ENCODE results near the gene ATP4B. TPM values are rescaled to one million over a fixed set of nuclear protein-coding genes. Genes with fewer than 3 reads are reported as not detected.

ATP4B gene
- total RNA-seq, 1 experiment from 2014 or later: not detected

GRCh38 chr13:113654175-113654560, 3.8 kb downstream of the ATP4B start:
- no peak overlapping the region for H3K4me3 ChIP-seq (ENCODE audit: low read depth, low read length, poor library complexity, severe bottlenecking)
- no peak for DNase-seq (ENCODE audit: low spot score)
- H3K4me1 ChIP-seq (ENCODE audit: insufficient read depth, low read length, poor library complexity, severe bottlenecking): peaks cover 14% of the 10 kb centered on the region
- H3K27ac ChIP-seq (ENCODE audit: low read depth, low read length, poor library complexity, severe bottlenecking): no peak overlapping the region
- BruUV-seq (replicated peaks): no TSS peak
- H3K36me3 ChIP-seq (ENCODE audit: insufficient read depth, low read length, poor library complexity, severe bottlenecking): no peaks in the 10 kb centered on the region
- TF ChIP-seq CTCF (conservative IDR thresholded peaks at IDR 0.05; ENCODE audit: low read depth, low read length): no peak
- TF ChIP-seq EZH2 (IDR thresholded peaks at IDR 0.05; ENCODE audit: borderline replicate concordance, low read depth, low read length, poor library complexity, severe bottlenecking): no peak
- POLR2A ChIA-PET (ENCODE audit: low non-redundant PET): no interaction called here
- H3K27me3 ChIP-seq (replicated peaks; ENCODE audit: insufficient read depth, low read depth, low read length, poor library complexity): no peaks in the 10 kb centered on the region
- intact Hi-C loops (cut with micrococcal nuclease; ENCODE audit: unreplicated experiment): no loop called here
- H3K9me3 ChIP-seq (ENCODE audit: low read depth, low read length, poor library complexity, severe bottlenecking): no peaks in the 10 kb centered on the region
- CTCF ChIA-PET: no interaction called here

GRCh38 chr13:113653264-113654174, 4.5 kb downstream of the ATP4B start:
- DNase-seq (ENCODE audit: low spot score): peak; percentile 61
- CTCF ChIA-PET: no interaction called here
- Histone ChIP-seq H3K36me3 (ENCODE audit: insufficient read depth, low read length, poor library complexity, severe bottlenecking) (no peaks in the 10 kb centered on the region), H3K4me3 (ENCODE audit: low read depth, low read length, poor library complexity, severe bottlenecking) (no peak overlapping the region), H3K27ac (ENCODE audit: low read depth, low read length, poor library complexity, severe bottlenecking) (no peak overlapping the region), H3K4me1 (ENCODE audit: insufficient read depth, low read length, poor library complexity, severe bottlenecking) (peaks cover 14% of the 10 kb centered on the region), H3K9me3 (ENCODE audit: low read depth, low read length, poor library complexity, severe bottlenecking) (no peaks in the 10 kb centered on the region), H3K27me3 (replicated peaks; ENCODE audit: insufficient read depth, low read depth, low read length, poor library complexity) (no peaks in the 10 kb centered on the region)
- intact Hi-C loops (cut with micrococcal nuclease; ENCODE audit: unreplicated experiment): no loop called here
- TF ChIP-seq EZH2 (IDR thresholded peaks at IDR 0.05; ENCODE audit: borderline replicate concordance, low read depth, low read length, poor library complexity, severe bottlenecking): no peak
- no peak for TF ChIP-seq CTCF (conservative IDR thresholded peaks at IDR 0.05; ENCODE audit: low read depth, low read length)
- POLR2A ChIA-PET (ENCODE audit: low non-redundant PET): no interaction called here
- no TSS peak for BruUV-seq (replicated peaks)

DNA sequence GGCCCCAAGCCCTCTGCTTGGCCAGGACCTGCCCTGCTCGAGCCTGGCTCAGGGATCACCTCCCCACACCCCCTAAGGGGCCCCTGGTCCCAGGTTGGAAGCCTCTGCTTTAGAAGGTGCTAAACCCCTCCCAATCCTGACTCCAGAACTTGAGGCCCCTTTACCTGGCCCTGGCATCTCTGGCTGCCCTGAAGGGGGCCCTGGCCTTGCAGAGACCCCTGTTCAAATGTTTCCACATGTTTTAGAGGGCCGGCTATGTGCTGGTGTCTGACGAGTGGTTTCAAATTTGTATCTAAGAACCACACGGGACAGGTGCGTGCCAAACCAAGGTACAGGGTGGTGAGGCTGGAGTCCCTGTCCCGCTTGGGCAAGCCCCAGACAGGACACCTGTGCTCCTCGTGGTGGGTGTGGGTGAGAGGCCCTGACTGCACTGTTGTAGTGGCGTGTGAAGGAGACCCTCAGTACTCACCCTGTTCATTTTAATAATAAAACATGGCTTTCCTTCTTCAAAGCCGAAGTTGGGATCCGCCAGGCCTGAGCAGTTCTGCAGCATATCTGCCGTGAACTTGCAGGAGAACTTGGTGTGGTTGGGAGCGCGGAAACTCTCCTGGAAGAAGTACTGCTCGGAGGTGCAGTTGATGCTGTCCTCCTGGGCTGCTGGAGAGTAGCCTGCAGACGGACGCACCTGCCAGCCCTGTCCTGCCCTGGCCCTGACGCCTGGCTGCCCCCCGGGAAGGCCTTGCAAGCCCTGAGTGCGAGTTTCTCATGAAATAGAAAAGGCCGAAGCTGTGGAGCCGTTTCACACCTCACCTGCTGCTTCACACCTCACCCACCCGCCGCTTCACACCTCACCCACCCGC, 5.4 kb downstream of the ATP4B start:
- Histone ChIP-seq H3K9me3 (ENCODE audit: low read depth, low read length, poor library complexity, severe bottlenecking) (no peaks in the 10 kb centered on the region), H3K36me3 (ENCODE audit: insufficient read depth, low read length, poor library complexity, severe bottlenecking) (no peaks in the 10 kb centered on the region), H3K27me3 (replicated peaks; ENCODE audit: insufficient read depth, low read depth, low read length, poor library complexity) (no peaks in the 10 kb centered on the region), H3K27ac (ENCODE audit: low read depth, low read length, poor library complexity, severe bottlenecking) (no peak overlapping the region), H3K4me1 (ENCODE audit: insufficient read depth, low read length, poor library complexity, severe bottlenecking) (peaks cover 17% of the 10 kb centered on the region), H3K4me3 (ENCODE audit: low read depth, low read length, poor library complexity, severe bottlenecking) (no peak overlapping the region)
- ChIA-PET CTCF (no interaction called here), POLR2A (ENCODE audit: low non-redundant PET) (no interaction called here)
- intact Hi-C loops (cut with micrococcal nuclease; ENCODE audit: unreplicated experiment): no loop called here
- no peak for TF ChIP-seq CTCF (conservative IDR thresholded peaks at IDR 0.05; ENCODE audit: low read depth, low read length)
- TF ChIP-seq EZH2 (IDR thresholded peaks at IDR 0.05; ENCODE audit: borderline replicate concordance, low read depth, low read length, poor library complexity, severe bottlenecking): no peak
- DNase-seq (ENCODE audit: low spot score): no peak
- no TSS peak for BruUV-seq (replicated peaks)

Data from A673 (cell line).